ENCODE measurements around the gene DBF4.
"Not testable (repeated sequence)": the region's sequence is repeated elsewhere in the genome, so short reads cannot be mapped to it uniquely, and the experiment has no call there.

DBF4 gene, protein sequence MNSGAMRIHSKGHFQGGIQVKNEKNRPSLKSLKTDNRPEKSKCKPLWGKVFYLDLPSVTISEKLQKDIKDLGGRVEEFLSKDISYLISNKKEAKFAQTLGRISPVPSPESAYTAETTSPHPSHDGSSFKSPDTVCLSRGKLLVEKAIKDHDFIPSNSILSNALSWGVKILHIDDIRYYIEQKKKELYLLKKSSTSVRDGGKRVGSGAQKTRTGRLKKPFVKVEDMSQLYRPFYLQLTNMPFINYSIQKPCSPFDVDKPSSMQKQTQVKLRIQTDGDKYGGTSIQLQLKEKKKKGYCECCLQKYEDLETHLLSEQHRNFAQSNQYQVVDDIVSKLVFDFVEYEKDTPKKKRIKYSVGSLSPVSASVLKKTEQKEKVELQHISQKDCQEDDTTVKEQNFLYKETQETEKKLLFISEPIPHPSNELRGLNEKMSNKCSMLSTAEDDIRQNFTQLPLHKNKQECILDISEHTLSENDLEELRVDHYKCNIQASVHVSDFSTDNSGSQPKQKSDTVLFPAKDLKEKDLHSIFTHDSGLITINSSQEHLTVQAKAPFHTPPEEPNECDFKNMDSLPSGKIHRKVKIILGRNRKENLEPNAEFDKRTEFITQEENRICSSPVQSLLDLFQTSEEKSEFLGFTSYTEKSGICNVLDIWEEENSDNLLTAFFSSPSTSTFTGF
- 1.9 to 36.0 (median 15.3) reads per million in 17 experiments for total RNA-seq

GRCh38 chr7:87876040-87876868, at the start of gene DBF4, which contains the start of gene SLC25A40:
TSS of gene DBF4 (plus strand) at chr7:87876493. CDS start at chr7:87876733, 240 bp downstream.
TSS of gene SLC25A40 (minus strand) at chr7:87876360. CDS start at chr7:87858727, 17,633 bp downstream.
- peak; percentile 97 to 99 (median 98) for DNase-seq

DNA sequence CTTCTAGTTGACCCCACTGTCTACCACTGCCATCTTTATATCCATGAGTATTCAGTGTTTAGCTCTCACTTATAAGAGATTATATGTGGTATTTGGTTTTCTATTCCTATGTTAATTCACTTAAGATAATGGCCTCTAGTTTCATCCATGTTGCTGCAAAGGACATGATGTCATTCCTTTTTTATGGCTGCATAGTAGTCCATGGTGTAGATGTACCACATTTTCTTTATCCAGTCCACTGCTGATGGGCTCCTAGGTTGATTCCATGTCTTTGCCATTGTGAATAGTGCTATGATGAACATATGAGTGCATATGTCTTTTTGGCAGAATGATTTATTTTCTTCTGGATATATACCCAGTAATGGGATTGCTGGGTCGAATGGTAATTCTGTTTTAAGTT, 47.9 kb upstream of the DBF4 start:
- DNase-seq: not testable (repeated sequence)

GRCh38 chr7:87831097-87831496, 45.2 kb upstream of the DBF4 start:
- no peak for DNase-seq

DNA sequence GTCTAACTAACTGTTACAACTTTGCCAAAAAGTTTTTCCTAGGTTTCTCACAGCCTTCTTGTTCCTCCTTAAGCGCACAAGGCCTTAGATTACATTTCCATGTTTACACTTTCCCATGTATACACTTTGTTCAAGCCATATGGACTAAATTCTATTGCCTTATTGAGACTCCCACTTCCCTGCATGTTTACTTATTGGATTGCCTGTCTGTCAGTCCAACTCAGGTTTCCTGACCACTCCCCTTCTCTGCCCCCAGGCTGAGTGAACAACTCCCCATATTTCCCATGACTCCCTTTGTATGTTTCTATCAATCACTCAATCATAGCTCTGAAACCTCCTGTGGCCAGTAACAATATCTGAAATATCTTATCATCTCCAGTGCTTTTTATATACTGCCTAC, 43.2 kb upstream of the DBF4 start:
- DNase-seq: no peak

- no peak for DNase-seq
Observed at GRCh38 chr7:87837597-87837996, 38.7 kb upstream of the DBF4 start.

- no peak for DNase-seq
Observed at GRCh38 chr7:87850836-87851593, 25.3 kb upstream of the DBF4 start.

DNA sequence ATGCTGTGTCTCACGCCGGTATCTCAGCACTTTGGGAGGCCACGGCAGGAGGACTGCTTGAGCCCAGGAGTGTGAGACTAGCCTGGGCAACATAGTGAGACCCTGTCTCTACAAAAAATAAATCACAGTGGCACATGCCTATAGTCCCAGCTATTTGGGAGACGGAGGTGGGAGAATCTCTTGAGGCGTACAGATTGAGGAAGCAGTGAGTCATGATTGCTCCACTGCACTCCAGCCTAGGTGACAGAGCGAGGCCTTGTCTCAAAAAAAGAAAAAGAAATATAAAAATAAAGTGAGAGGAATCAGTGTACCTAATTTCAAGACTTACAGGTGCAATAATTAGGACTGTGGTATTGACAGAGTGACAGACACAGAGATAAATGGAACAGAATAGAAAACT, 24.0 kb upstream of the DBF4 start:
- peak; percentile 31 to 65 (median 63) for DNase-seq

- no peak for DNase-seq
Observed at GRCh38 chr7:87853237-87853864, 22.9 kb upstream of the DBF4 start.

DNA sequence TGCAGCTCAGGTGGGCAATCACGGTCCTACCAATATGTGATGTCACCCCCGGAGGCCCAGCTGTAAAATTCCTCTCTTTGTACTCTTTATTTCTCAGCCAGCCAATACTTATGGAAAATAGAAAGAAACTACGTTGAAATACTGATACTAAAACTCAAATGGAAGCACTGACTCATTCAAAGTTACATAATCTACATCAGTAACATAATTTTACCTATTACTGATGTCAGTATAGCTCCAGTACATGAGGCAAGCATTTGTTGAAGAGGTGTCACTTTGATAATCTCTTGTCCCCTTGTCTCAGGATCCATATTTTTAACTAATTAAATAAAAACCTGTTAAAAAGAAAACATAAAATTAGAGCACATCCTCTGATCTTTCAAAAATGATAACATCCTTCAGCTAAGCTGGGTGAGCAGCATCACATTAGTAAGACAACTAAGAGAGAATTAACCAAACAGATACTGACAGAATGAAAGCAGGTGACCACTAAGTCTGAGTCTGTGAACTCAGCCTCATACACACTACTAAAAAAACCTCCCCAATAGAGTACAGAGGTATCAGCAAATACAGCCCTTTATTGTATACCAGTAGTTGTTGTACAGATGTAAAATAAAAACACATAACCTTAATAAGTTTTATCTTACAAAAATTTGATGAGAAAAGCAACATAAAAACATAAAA, 17.7 kb upstream of the DBF4 start:
- DNase-seq: peak in 2 of 4 experiments; percentile 27 to 28

GRCh38 chr7:87866089-87866488, 10.2 kb upstream of the DBF4 start:
- DNase-seq: no peak

GRCh38 chr7:87866533-87866932, 9.8 kb upstream of the DBF4 start:
- DNase-seq: not testable (repeated sequence)

GRCh38 chr7:87870471-87870870, 5.8 kb upstream of the DBF4 start:
- DNase-seq: no peak

- DNase-seq: peak in 2 of 4 experiments; percentile 35 to 42
Observed at GRCh38 chr7:87872346-87872745, 3.9 kb upstream of the DBF4 start.

- peak in 1 of 4 experiments; percentile 18 for DNase-seq
Observed at GRCh38 chr7:87873328-87873727, 3.0 kb upstream of the DBF4 start.

DNA sequence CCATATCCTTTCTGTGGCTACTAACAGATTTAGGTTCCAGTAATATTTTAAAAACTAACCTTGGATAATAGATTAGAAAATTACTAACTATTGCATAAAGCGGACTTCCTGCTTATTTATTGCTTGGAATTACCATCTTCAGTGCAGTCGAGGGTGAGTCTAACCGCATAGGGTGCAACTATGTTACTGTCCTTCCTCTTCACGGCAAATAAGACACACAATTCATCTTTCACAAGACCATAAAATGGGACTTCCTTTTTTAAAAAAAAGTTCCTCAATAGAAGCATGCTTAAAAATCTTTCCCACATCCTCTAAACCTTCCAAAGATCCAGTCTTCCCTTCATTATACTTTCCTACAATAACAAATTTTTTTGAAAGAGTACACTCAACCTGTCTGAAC, 2.2 kb upstream of the DBF4 start:
- peak; percentile 69 to 92 (median 84) for DNase-seq

GRCh38 chr7:87875151-87876039, 898 bp upstream of the DBF4 start:
- DNase-seq: peak in 3 of 4 experiments; percentile 30 to 53 (median 39)

- DNase-seq: peak; percentile 58 to 82 (median 70)
Observed at GRCh38 chr7:87876869-87877234, 559 bp downstream of the DBF4 start.

GRCh38 chr7:87877366-87878040, 1.2 kb downstream of the DBF4 start:
- no peak for DNase-seq

DNA sequence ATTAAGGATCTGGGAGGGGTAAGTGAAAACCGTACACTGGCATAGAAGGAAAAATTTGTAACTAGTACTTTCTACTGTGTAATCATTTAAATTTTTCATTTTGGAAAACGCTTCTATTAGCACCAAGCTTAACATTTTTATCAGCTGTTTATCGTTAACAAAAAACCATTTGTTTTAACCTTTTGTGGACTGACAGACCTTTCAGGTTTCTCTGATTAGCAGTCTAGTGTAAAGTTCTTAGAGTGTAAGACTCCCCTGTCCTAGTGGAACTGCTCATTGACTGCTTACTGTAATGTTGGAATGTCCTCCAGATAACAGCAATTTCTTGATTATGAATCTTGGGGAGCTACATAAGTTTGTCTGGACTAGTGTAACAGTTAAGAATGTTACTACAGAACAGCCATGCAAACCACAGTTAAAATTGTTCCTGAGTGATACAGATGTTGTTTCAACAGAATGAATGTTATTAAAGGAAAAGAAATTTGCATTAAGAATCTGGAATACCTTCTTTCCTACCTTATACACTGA, 2.0 kb downstream of the DBF4 start:
- DNase-seq: no peak

Data from suppressor macrophage (primary cell).